Tibial artery (tissue), 4 donors: ENCODE measurements around the gene CDYL2.
"Not testable (repeated sequence)": the region's sequence is repeated elsewhere in the genome, so short reads cannot be mapped to it uniquely, and the experiment has no call there.

Experiments
- DNase-seq, 2 donors: peaks; one replicate each; pipeline ENCODE4 v3.0.0-alpha.2; 2019
- H3K27ac ChIP-seq, 2 donors: fragments of 200-600 bp; sonication (generic) in 1 of 2; 1 replicate in 1 of 2; 2 replicates in 1 of 2; pipeline ENCODE4 v1.5.1; 2018 to 2019; ENCODE audit warnings: mild to moderate bottlenecking in 1 of 2
- H3K27me3 ChIP-seq, 2 donors: fragments of 200-600 bp; sonication (generic) in 1 of 2; one replicate each; pipeline versions ENCODE4 v1.5.1 to v1.6.0; 2016 to 2019
- H3K36me3 ChIP-seq, 3 donors: fragments of 200-600 bp; sonication (generic) in 2 of 3; one replicate each; pipeline ENCODE4 v1.5.1; 2016 to 2019; ENCODE audit warnings: mild to moderate bottlenecking in 2 of 3
- H3K4me1 ChIP-seq, 4 donors: fragments of 200-600 bp; sonication (generic) in 2 of 4; 1 replicate in 3 of 4; 2 replicates in 1 of 4; pipeline ENCODE4 v1.5.1; 2016 to 2019
- H3K4me3 ChIP-seq, 2 donors: fragments of 200-600 bp; sonication (generic) in 1 of 2; 1 replicate in 1 of 2; 2 replicates in 1 of 2; pipeline ENCODE4 v1.5.1; 2018 to 2019; ENCODE audit warnings: mild to moderate bottlenecking in 2 of 2
- H3K9me3 ChIP-seq, 3 donors: fragments of 200-600 bp; sonication (generic) in 1 of 3; one replicate each; pipeline ENCODE4 v1.5.1; 2016 to 2019
- CTCF ChIP-seq, 2 experiments: fragments of 200-600 bp in 1 of 2; fragments of 450-650 bp in 1 of 2; IDR thresholded peaks; one replicate each; pipeline ENCODE4 v1.5.1; 2017 to 2019; ENCODE audit warnings: antibody characterized with exemption in 2 of 2, mild to moderate bottlenecking in 1 of 2, moderate library complexity in 1 of 2
- intact Hi-C: fragments of 100-400 bp; cut with DNase I; formaldehyde crosslinking; loops from one replicate; pipeline ENCODE4 v1.15.0; 2023; ENCODE audit warnings: low total_unique reads

CDYL2 gene

DNA sequence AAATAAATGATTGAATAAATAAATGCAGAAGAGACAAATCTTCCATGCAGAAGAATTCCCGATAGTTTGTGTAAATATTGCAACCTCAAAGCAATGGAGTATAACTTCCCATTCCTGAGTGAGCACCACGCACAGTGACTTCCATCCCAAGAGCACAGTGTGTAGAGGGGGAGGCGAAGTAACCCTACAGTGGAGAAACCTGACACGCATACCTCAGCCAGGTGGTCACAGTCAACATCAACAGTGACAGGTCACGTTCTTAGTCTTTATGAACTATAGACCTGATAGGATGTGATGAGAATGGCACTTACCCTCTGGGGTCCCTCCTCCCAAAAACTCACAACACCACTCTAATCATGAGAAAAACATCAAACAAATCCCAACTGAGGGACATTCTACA, 152.0 kb downstream of the CDYL2 start:
- no peak for TF ChIP-seq CTCF (IDR thresholded peaks at IDR 0.05)
- no peak overlapping the region for H3K27ac ChIP-seq
- H3K36me3 ChIP-seq, result no peaks in the 10 kb centered on the region
- no peak overlapping the region for H3K4me3 ChIP-seq
- H3K27me3 ChIP-seq, result no peaks in the 10 kb centered on the region
- H3K4me1 ChIP-seq, result no peaks in the 10 kb centered on the region
- H3K9me3 ChIP-seq, result no peaks in the 10 kb centered on the region
- no peak for DNase-seq
- intact Hi-C loops, result no loop called here

GRCh38 chr16:80650281-80650680, 154.1 kb downstream of the CDYL2 start:
- intact Hi-C loops, H3K27me3 ChIP-seq, H3K36me3 ChIP-seq, H3K9me3 ChIP-seq, H3K27ac ChIP-seq, DNase-seq, H3K4me1 ChIP-seq, H3K4me3 ChIP-seq: not testable (repeated sequence)

DNA sequence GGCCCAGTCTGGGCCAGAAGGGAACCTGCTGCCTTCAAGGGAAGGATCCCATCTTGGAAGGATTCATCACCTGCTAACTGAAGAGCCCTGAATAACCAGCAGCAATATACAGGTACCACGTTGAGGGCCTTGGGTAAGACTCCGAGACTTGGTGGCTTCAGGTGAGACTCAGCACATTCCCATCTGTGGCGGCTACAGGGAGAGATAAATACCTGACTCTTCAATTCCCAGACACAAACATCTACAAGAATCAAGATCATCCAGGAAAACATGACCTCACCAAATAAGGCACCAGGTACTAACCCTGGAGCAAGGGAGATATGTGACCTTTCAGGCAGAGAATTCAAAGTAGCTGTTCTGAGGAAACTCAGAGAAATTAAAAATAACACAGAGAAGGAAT, 164.1 kb downstream of the CDYL2 start:
- Histone ChIP-seq H3K27me3 (no peaks in the 10 kb centered on the region), H3K9me3 (peaks cover 0 to 26% (median 0%) of the 10 kb centered on the region in 3 donors), H3K4me1 (no peaks in the 10 kb centered on the region), H3K36me3 (no peaks in the 10 kb centered on the region), H3K4me3 (no peak overlapping the region), H3K27ac (no peak overlapping the region)
- no peak for DNase-seq
- intact Hi-C loops, result no loop called here
- no peak for TF ChIP-seq CTCF (IDR thresholded peaks at IDR 0.05)

DNA sequence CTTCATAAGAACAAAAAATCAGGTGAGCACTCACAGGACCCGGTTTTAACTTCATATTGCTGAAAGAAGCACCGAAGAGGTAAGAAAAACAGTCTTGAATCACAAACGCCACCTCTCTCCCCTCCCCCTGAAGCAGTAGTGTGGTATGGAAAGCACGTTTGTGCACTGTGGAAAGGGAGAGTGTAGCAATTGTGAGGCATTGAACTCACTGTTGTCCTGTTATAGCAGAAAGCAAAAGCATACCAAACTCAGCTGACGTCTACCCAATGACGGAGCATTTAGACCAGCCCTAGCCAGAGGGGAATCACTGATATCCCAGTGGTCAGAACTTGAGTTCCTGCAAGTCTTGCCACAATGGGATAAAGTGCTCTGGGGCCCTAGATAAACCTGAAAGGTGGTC, 164.8 kb downstream of the CDYL2 start:
- intact Hi-C loops, result no loop called here
- H3K9me3 ChIP-seq, result peaks cover 0 to 31% (median 0%) of the 10 kb centered on the region in 3 donors
- no peaks in the 10 kb centered on the region for H3K36me3 ChIP-seq
- no peak overlapping the region for H3K4me3 ChIP-seq
- no peak for TF ChIP-seq CTCF (IDR thresholded peaks at IDR 0.05)
- no peaks in the 10 kb centered on the region for H3K27me3 ChIP-seq
- H3K4me1 ChIP-seq, result no peaks in the 10 kb centered on the region
- H3K27ac ChIP-seq, result no peak overlapping the region
- DNase-seq, result no peak

GRCh38 chr16:80637621-80638020, 166.8 kb downstream of the CDYL2 start:
- Histone ChIP-seq H3K27me3 (no peaks in the 10 kb centered on the region), H3K27ac (no peak overlapping the region), H3K4me1 (no peaks in the 10 kb centered on the region), H3K36me3 (peaks cover 0 to 3% (median 0%) of the 10 kb centered on the region in 3 donors), H3K9me3 (peaks cover 0 to 17% (median 0%) of the 10 kb centered on the region in 3 donors), H3K4me3 (no peak overlapping the region)
- no peak for TF ChIP-seq CTCF (IDR thresholded peaks at IDR 0.05)
- no peak for DNase-seq
- intact Hi-C loops, result no loop called here

- TF ChIP-seq CTCF (IDR thresholded peaks at IDR 0.05), result no peak
- no peaks in the 10 kb centered on the region for H3K4me1 ChIP-seq
- intact Hi-C loops, result no loop called here
Measured at GRCh38 chr16:80631581-80631980, 172.8 kb downstream of the CDYL2 start.

More at GRCh38 chr16:80631581-80631980, 172.8 kb downstream of the CDYL2 start:
- Histone ChIP-seq H3K27me3 (no peaks in the 10 kb centered on the region), H3K9me3 (peaks cover 0 to 16% (median 4%) of the 10 kb centered on the region in 3 donors), H3K36me3 (peaks cover 0 to 20% (median 0%) of the 10 kb centered on the region in 3 donors), H3K4me3 (no peak overlapping the region), H3K27ac (no peak overlapping the region)
- no peak for DNase-seq
